ENCODE data around the gene HAUS3.

DNA sequence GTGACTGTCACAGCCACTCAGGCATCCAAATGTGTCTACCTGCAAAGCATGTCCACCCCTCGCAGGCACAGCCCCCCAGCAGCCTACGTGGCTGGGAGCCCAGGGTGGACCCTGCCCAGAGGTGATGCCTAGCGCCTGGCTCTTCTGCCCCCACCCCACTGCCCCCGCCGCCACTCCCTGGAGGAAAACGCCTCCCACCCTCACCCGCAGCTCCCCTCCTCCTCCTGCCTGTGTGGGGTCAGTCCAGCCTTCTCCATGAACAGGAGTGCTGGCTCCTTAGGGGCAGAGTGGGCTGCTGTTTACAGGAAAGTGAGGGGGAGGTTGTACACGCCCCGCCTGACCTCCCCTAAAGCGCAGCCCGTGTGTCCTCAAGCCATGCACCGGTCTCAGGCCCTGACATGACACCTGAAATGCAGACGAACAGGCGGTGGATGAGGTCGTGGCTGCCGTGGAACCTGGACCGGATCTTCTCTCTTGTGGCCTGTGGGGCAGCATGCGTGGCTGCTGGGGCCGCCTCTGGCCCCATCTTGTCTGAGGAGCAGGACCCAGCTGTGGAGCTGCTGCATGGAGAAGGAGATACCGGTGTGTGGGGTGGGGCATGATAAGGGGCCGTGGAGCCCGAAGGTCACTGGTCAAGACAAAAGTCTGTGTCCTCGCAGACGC is 31.9 kb upstream of the HAUS3 start:
- no peak for TF ChIP-seq CEBPB (IDR thresholded peaks at IDR 0.05; ENCODE audit: low read depth, low read length)
- no peak for TF ChIP-seq ASH2L (IDR thresholded peaks at IDR 0.05; ENCODE audit: low read length)
